ENCODE results near the gene RAPSN.

- TF ChIP-seq, protein P1, sequence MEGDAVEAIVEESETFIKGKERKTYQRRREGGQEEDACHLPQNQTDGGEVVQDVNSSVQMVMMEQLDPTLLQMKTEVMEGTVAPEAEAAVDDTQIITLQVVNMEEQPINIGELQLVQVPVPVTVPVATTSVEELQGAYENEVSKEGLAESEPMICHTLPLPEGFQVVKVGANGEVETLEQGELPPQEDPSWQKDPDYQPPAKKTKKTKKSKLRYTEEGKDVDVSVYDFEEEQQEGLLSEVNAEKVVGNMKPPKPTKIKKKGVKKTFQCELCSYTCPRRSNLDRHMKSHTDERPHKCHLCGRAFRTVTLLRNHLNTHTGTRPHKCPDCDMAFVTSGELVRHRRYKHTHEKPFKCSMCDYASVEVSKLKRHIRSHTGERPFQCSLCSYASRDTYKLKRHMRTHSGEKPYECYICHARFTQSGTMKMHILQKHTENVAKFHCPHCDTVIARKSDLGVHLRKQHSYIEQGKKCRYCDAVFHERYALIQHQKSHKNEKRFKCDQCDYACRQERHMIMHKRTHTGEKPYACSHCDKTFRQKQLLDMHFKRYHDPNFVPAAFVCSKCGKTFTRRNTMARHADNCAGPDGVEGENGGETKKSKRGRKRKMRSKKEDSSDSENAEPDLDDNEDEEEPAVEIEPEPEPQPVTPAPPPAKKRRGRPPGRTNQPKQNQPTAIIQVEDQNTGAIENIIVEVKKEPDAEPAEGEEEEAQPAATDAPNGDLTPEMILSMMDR (IDR thresholded peaks at IDR 0.05; ENCODE audit: poor library complexity, severe bottlenecking): no peak
- no peak for TF ChIP-seq POLR2AphosphoS5 (IDR thresholded peaks at IDR 0.05)
- TF ChIP-seq, protein P2, sequence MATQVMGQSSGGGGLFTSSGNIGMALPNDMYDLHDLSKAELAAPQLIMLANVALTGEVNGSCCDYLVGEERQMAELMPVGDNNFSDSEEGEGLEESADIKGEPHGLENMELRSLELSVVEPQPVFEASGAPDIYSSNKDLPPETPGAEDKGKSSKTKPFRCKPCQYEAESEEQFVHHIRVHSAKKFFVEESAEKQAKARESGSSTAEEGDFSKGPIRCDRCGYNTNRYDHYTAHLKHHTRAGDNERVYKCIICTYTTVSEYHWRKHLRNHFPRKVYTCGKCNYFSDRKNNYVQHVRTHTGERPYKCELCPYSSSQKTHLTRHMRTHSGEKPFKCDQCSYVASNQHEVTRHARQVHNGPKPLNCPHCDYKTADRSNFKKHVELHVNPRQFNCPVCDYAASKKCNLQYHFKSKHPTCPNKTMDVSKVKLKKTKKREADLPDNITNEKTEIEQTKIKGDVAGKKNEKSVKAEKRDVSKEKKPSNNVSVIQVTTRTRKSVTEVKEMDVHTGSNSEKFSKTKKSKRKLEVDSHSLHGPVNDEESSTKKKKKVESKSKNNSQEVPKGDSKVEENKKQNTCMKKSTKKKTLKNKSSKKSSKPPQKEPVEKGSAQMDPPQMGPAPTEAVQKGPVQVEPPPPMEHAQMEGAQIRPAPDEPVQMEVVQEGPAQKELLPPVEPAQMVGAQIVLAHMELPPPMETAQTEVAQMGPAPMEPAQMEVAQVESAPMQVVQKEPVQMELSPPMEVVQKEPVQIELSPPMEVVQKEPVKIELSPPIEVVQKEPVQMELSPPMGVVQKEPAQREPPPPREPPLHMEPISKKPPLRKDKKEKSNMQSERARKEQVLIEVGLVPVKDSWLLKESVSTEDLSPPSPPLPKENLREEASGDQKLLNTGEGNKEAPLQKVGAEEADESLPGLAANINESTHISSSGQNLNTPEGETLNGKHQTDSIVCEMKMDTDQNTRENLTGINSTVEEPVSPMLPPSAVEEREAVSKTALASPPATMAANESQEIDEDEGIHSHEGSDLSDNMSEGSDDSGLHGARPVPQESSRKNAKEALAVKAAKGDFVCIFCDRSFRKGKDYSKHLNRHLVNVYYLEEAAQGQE (IDR thresholded peaks at IDR 0.05; ENCODE audit: borderline replicate concordance): no peak
- TF ChIP-seq RAD21 (conservative IDR thresholded peaks at IDR 0.05): no peak
- TF ChIP-seq EP300 (conservative IDR thresholded peaks at IDR 0.05; ENCODE audit: poor library complexity, severe bottlenecking): no peak
- TF ChIP-seq EZH2 (IDR thresholded peaks at IDR 0.05; ENCODE audit: borderline replicate concordance, insufficient read depth, low read length, poor library complexity, severe bottlenecking): no peak
- no peak for TF ChIP-seq TAF1 (IDR thresholded peaks at IDR 0.05; ENCODE audit: low read depth)
Measured at GRCh38 chr11:47387944-47388696, 60.8 kb downstream of the RAPSN start.

All from neural cell (in vitro differentiated cells).